Endothelial cell of umbilical vein (primary cell): Measurements from ENCODE around the gene ALKBH5.

ENCODE experiments used
- CTCF ChIP-seq, 2 donors: IDR thresholded peaks; 1 replicate in 1 of 2; 2 replicates in 1 of 2; pipeline ENCODE4 v1.5.1; 2011; ENCODE audit warnings: low read length in 2 of 2, mild to moderate bottlenecking in 2 of 2, moderate library complexity in 2 of 2, control low read depth in 1 of 2, inconsistent platforms in 1 of 2, low read depth in 1 of 2; ENCODE audit not compliant: insufficient read depth in 1 of 2; ENCODE audit errors: extremely low read depth in 1 of 2
- FOS ChIP-seq: IDR thresholded peaks from 2 replicates; pipeline ENCODE4 v1.6.1; 2011; ENCODE audit warnings: mild to moderate bottlenecking, low read length, moderate library complexity, borderline replicate concordance; ENCODE audit not compliant: insufficient read depth
- GATA2 ChIP-seq: IDR thresholded peaks from 2 replicates; pipeline ENCODE4 v1.7.0; 2011; ENCODE audit warnings: low read depth, mild to moderate bottlenecking, moderate library complexity, mixed read lengths, low read length; ENCODE audit not compliant: insufficient read length, insufficient read depth
- POLR2A ChIP-seq: IDR thresholded peaks from 2 replicates; pipeline ENCODE4 v1.6.1; 2012; ENCODE audit warnings: low read depth, mild to moderate bottlenecking, control low read depth, low read length
- POLR2AphosphoS5 ChIP-seq: IDR thresholded peaks from 2 replicates; pipeline ENCODE4 v1.6.1; 2012; ENCODE audit warnings: low read depth, mild to moderate bottlenecking, control low read depth, low read length, moderate library complexity; ENCODE audit not compliant: insufficient read depth
- TF ChIP-seq, protein P1 (sequence below): IDR thresholded peaks from 2 replicates; pipeline ENCODE4 v1.6.1; 2011; ENCODE audit not compliant: insufficient read depth, insufficient read length

- TF ChIP-seq, protein P1, sequence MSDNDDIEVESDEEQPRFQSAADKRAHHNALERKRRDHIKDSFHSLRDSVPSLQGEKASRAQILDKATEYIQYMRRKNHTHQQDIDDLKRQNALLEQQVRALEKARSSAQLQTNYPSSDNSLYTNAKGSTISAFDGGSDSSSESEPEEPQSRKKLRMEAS: no peak
- TF ChIP-seq POLR2A: no peak
- no peak for TF ChIP-seq CTCF (IDR thresholded peaks at IDR 0.05; ENCODE audit: extremely low read depth in 1 of 2, insufficient read depth in 1 of 2, low read depth in 1 of 2, low read length in 2 of 2)
- TF ChIP-seq POLR2AphosphoS5: no peak
- no peak for TF ChIP-seq GATA2
- no peak for TF ChIP-seq FOS
Measured at GRCh38 chr17:18139092-18139491, 44.5 kb upstream of the ALKBH5 start.
